ENCODE data around the gene CNPY3. TPM values are rescaled to one million over a fixed set of nuclear protein-coding genes. Genes with fewer than 3 reads are reported as not detected.
"Not testable (repeated sequence)": the region's sequence is repeated elsewhere in the genome, so short reads cannot be mapped to it uniquely, and the experiment has no call there.

The CNPY3 gene
- polyA plus RNA-seq, 1 experiment: 39.2 TPM

DNA sequence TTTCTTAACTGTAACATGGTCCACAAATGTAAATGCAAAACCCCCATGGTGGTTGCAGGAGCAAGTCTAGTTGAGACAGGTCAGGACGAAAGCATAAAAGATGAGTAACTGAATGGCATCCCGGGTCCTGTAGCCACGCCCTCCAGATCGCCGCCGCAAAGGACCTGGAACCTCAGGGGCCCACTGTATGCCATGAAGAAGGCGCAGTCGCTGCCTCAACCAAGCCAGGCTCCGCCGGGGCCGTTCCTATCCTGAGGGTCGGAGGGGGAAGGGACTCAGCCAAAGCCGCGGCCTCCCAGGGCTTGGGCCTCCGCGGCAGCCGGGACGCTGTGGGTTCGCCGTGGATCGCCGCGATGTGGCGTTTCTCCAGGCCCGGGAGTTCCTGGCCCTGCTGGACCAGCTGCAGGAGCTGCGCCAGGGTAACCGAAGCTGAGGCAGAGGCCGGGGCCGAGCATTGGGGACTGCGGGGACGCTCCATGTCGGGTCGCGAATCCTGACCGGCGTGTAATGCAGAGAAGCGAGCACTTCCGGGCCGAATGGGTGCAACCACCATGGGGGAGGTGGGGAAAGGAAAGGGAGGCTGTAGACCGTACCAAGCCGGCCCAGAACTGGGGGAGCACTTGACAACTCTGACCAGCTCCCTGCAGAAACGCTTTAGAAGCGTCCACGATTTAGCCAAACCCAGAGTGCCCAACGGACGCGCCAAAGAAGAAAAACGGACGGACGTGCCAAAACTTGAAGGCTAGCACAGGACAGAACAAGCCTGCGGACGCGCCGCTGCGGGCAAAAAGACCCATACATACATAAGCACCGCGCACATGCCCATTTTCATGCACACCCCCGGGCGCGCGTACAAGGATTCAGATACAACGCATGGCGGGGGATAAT, 38.7 kb upstream of the CNPY3 start:
- Histone ChIP-seq H3K4me3 (ENCODE audit: low read depth, low read length) (peak overlapping the region; percentile 97), H3K27ac (ENCODE audit: low read depth, low read length) (peak overlapping the region; percentile 97), H3K27me3 (ENCODE audit: control insufficient read depth, insufficient read depth, low read length) (no peaks in the 10 kb centered on the region), H3K9me3 (ENCODE audit: control insufficient read depth, insufficient read depth, low read length) (no peaks in the 10 kb centered on the region)
- ChIA-PET POLR2A (interaction anchor here (0.6 to 3.7 kb wide), 5 partner anchors 10 to 691 kb away, joined by 3 to 21 read pairs (median 4); partner anchors contain the start of genes BICRAL, RPL7L1 and TBCC), CTCF (interaction anchor here (1.4 kb wide), 1 partner anchor 11 kb away, joined by 4 read pairs; no protein-coding TSS in a partner anchor)
- TF ChIP-seq, protein P1, sequence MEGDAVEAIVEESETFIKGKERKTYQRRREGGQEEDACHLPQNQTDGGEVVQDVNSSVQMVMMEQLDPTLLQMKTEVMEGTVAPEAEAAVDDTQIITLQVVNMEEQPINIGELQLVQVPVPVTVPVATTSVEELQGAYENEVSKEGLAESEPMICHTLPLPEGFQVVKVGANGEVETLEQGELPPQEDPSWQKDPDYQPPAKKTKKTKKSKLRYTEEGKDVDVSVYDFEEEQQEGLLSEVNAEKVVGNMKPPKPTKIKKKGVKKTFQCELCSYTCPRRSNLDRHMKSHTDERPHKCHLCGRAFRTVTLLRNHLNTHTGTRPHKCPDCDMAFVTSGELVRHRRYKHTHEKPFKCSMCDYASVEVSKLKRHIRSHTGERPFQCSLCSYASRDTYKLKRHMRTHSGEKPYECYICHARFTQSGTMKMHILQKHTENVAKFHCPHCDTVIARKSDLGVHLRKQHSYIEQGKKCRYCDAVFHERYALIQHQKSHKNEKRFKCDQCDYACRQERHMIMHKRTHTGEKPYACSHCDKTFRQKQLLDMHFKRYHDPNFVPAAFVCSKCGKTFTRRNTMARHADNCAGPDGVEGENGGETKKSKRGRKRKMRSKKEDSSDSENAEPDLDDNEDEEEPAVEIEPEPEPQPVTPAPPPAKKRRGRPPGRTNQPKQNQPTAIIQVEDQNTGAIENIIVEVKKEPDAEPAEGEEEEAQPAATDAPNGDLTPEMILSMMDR (IDR thresholded peaks at IDR 0.05; ENCODE audit: low read depth, low read length): no peak
- peak; percentile 93 for DNase-seq (ENCODE audit: low read depth, low spot score)

DNA sequence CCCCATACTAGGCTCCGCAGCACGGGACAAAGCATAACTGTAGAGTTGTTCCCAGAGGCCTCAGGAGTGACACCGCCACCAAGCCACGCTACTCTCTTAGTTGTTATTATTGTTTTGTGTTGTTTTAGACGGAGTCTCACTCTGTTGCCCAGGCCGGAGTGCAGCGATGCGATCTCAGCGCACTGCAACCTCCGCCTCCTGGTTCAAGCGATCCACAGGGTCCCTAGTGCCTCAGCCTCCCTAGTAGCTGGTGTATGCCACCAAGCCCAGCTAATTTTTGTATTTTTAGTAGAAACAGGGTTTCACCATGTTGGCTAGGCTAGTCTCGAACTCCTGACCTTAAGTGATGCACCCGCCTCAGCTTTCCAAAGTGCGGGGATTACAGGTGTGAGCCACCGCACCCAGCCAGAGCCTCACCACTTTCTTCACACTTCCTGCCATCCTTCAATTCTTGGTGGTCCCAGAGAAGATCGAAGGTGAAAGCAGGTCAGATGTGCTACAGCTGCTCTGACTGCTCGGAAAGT, 38.0 kb upstream of the CNPY3 start:
- no peaks in the 10 kb centered on the region for H3K9me3 ChIP-seq (ENCODE audit: control insufficient read depth, insufficient read depth, low read length)
- ChIA-PET CTCF (interaction anchor here (0.6 to 1.4 kb wide), 3 partner anchors 10 to 193 kb away, joined by 3 to 4 read pairs (median 4); no protein-coding TSS in a partner anchor), POLR2A (interaction anchor here (0.6 to 3.7 kb wide), 4 partner anchors 11 to 691 kb away, joined by 3 to 21 read pairs (median 5); partner anchors contain the start of genes RPL7L1 and TBCC)
- H3K4me3 ChIP-seq (ENCODE audit: low read depth, low read length): peak overlapping the region; percentile 97
- H3K27me3 ChIP-seq (ENCODE audit: control insufficient read depth, insufficient read depth, low read length): no peaks in the 10 kb centered on the region
- DNase-seq (ENCODE audit: low read depth, low spot score): no peak
- TF ChIP-seq, protein P1 (IDR thresholded peaks at IDR 0.05; ENCODE audit: low read depth, low read length): no peak
- peak overlapping the region; percentile 97 for H3K27ac ChIP-seq (ENCODE audit: low read depth, low read length)

DNA sequence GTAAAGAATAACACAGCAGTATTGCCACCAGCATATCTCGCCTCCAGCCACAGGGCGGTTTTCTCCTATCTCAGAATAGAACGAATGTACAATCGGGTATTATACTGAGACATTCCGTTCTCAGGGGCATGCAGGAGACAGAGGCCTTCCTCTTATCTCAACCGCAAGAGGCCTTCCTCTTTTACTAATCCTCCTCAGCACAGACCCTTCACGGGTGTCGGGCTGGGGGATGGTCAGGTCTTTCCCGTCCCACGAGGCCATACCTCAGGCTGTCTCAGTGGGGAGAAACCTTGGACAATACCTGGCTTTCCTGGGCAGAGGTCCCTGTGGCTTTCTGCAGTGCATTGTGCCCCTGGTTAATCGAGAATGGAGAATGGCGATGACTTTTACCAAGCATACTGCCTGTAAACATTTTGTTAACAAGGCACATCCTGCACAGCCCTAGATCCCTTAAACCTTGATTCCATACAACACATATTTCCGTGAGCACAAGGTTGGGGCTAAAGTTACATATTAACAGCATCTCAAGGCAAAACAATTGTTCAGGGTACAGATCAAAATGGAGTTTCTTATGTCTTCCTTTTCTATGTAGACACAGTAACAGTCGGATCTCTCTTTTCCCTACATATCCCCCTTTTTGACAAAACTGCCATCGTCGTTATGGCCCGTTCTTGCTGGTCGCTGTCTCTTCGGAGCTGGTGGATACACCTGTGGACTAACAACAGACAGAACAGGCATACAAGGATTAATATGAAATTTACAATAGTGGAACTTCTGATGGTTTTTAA, 35.0 kb upstream of the CNPY3 start:
- H3K27me3 ChIP-seq (ENCODE audit: control insufficient read depth, insufficient read depth, low read length); H3K9me3 ChIP-seq (ENCODE audit: control insufficient read depth, insufficient read depth, low read length); CTCF ChIA-PET; DNase-seq (ENCODE audit: low read depth, low spot score); POLR2A ChIA-PET; H3K4me3 ChIP-seq (ENCODE audit: low read depth, low read length); H3K27ac ChIP-seq (ENCODE audit: low read depth, low read length): not testable (repeated sequence)

DNA sequence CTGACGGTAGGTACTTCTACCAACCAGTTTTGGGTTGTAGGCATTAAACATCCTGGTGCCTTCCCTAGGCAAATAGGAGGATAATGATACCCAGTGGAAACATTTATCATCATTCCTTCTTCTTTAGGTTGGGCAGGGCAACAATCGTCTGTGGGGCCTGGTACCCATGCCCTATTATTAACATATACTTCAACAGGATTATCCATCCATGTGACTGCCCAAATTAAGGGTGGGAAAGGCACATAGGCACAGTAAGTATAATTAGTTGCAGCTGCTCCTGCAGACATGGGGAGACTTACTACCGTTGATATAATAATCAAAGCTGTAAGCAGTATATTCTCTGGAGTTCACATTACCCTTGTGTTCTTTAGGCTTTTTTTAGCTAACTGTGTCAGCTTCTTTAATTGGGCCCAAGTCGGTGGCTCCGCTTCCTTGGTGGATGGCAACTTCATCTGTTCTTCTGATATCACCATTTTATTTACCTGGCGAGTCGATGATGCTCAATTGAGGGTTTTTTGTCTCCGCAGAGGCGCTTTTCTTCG, 33.0 kb upstream of the CNPY3 start:
- DNase-seq (ENCODE audit: low read depth, low spot score): no peak
- H3K27me3 ChIP-seq (ENCODE audit: control insufficient read depth, insufficient read depth, low read length): no peaks in the 10 kb centered on the region
- no peaks in the 10 kb centered on the region for H3K9me3 ChIP-seq (ENCODE audit: control insufficient read depth, insufficient read depth, low read length)
- H3K27ac ChIP-seq (ENCODE audit: low read depth, low read length): no peak overlapping the region
- ChIA-PET CTCF (interaction anchor here (0.6 to 1.0 kb wide), 2 partner anchors 209 to 234 kb away, joined by 4 to 5 read pairs; no protein-coding TSS in a partner anchor), POLR2A (no interaction called here)
- TF ChIP-seq, protein P1 (IDR thresholded peaks at IDR 0.05; ENCODE audit: low read depth, low read length): no peak
- H3K4me3 ChIP-seq (ENCODE audit: low read depth, low read length): no peak overlapping the region

DNA sequence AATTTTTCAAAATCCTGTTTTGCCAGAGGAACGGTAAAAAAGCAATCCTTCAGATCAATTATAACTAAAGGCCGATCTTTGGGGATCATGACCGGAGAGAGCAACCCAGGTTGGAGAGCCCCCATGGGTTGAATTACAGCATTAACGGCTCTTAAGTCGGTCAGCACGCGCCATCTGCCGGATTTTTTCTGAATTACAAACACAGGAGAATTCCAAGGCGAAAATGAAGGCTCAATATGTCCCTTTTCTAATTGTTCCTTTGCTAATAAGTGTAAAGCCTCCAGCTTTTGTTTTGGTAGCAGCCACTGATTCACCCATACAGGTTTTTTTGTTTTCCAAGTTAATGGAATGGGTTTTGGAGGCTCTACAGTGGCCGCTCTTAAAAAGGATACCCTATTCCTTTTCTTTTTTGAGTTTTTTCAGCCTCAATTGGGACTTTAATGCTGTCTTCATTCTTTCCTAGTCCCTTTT, 30.4 kb upstream of the CNPY3 start:
- TF ChIP-seq, protein P1 (IDR thresholded peaks at IDR 0.05; ENCODE audit: low read depth, low read length): peak; percentile 68
- no peaks in the 10 kb centered on the region for H3K9me3 ChIP-seq (ENCODE audit: control insufficient read depth, insufficient read depth, low read length)
- ChIA-PET POLR2A (interaction anchor here (0.6 kb wide), 1 partner anchor 93 kb away, joined by 7 read pairs; no protein-coding TSS in a partner anchor), CTCF (interaction anchor here (0.7 to 4.0 kb wide), 3 partner anchors 125 to 236 kb away, joined by 3 to 29 read pairs (median 3); partner anchors contain the start of gene TBCC)
- no peaks in the 10 kb centered on the region for H3K27me3 ChIP-seq (ENCODE audit: control insufficient read depth, insufficient read depth, low read length)
- DNase-seq (ENCODE audit: low read depth, low spot score): no peak
- H3K27ac ChIP-seq (ENCODE audit: low read depth, low read length): no peak overlapping the region
- no peak overlapping the region for H3K4me3 ChIP-seq (ENCODE audit: low read depth, low read length)

Measured in AG04450 (cell line).